DMS114 treated with DMSO at 0.1 percent for 48 hours (cell line): ENCODE data around the gene MPV17L2.
"Not testable (repeated sequence)": the region's sequence is repeated elsewhere in the genome, so short reads cannot be mapped to it uniquely, and the experiment has no call there.

Source experiments
- DNase-seq: peaks from one replicate; lab custom pipeline; 2025; ENCODE audit not compliant: unreplicated experiment; lab: John Stamatoyannopoulos, UW

MPV17L2 gene

GRCh38 chr19:18190278-18190677 lies 2.7 kb upstream of the MPV17L2 start:
- no peak for DNase-seq

- no peak for DNase-seq
Observed at GRCh38 chr19:18191640-18192062, 1.4 kb upstream of the MPV17L2 start.

GRCh38 chr19:18193388-18194180 lies 566 bp downstream of the MPV17L2 start:
- DNase-seq = no peak

GRCh38 chr19:18194181-18194530 lies 1.1 kb downstream of the MPV17L2 start:
- no peak for DNase-seq

- DNase-seq = no peak
Observed at GRCh38 chr19:18194554-18195238, 1.7 kb downstream of the MPV17L2 start.

- no peak for DNase-seq
Observed at GRCh38 chr19:18196511-18196845, 3.5 kb downstream of the MPV17L2 start.

- DNase-seq = no peak
Observed at GRCh38 chr19:18197306-18197705, 4.3 kb downstream of the MPV17L2 start.

GRCh38 chr19:18197941-18198340 lies 4.9 kb downstream of the MPV17L2 start:
- DNase-seq = no peak

GRCh38 chr19:18198374-18198773 lies 5.4 kb downstream of the MPV17L2 start:
- DNase-seq = no peak

- DNase-seq = no peak
Observed at GRCh38 chr19:18202397-18202777, 9.4 kb downstream of the MPV17L2 start.

GRCh38 chr19:18202778-18203407 lies 9.9 kb downstream of the MPV17L2 start:
- DNase-seq = no peak

- no peak for DNase-seq
Observed at GRCh38 chr19:18203408-18203862, 10.4 kb downstream of the MPV17L2 start.

GRCh38 chr19:18203863-18204393 lies 10.9 kb downstream of the MPV17L2 start, which contains the start of gene RAB3A:
TSS of gene RAB3A (minus strand) at chr19:18204042. CDS start at chr19:18202740, 1,302 bp downstream.
- DNase-seq = peak; percentile 99

GRCh38 chr19:18204394-18205199 lies 11.6 kb downstream of the MPV17L2 start:
- DNase-seq = peak; percentile 93

- no peak for DNase-seq
Observed at GRCh38 chr19:18205200-18205892, 12.3 kb downstream of the MPV17L2 start.

- DNase-seq = no peak
Observed at GRCh38 chr19:18206018-18206417, 13.0 kb downstream of the MPV17L2 start.

- DNase-seq = no peak
Observed at GRCh38 chr19:18208098-18208951, 15.3 kb downstream of the MPV17L2 start.

GRCh38 chr19:18209912-18210311 lies 16.9 kb downstream of the MPV17L2 start:
- not testable (repeated sequence) for DNase-seq

GRCh38 chr19:18211683-18212082 lies 18.7 kb downstream of the MPV17L2 start:
- no peak for DNase-seq
